Fibroblast of gingiva (primary cell): ENCODE measurements around the gene SLC13A2.

Source experiments
- DNase-seq: peaks from one replicate; pipeline ENCODE4 v3.0.0-alpha.2; 2011; ENCODE audit warnings: low read depth

SLC13A2 gene

GRCh38 chr17:28536532-28537218 is 63.2 kb downstream of the SLC13A2 start:
- no peak for DNase-seq

GRCh38 chr17:28537219-28537610 is 63.8 kb downstream of the SLC13A2 start:
- DNase-seq: no peak

- no peak for DNase-seq
These were observed 65.0 kb downstream of the SLC13A2 start for GRCh38 chr17:28538296-28538895.

GRCh38 chr17:28540231-28540630 is 66.8 kb downstream of the SLC13A2 start:
- DNase-seq: no peak

- DNase-seq: no peak
These were observed 68.0 kb downstream of the SLC13A2 start for GRCh38 chr17:28541439-28541838.

GRCh38 chr17:28544402-28545140 is 71.1 kb downstream of the SLC13A2 start:
- no peak for DNase-seq

- no peak for DNase-seq
These were observed 71.7 kb downstream of the SLC13A2 start for GRCh38 chr17:28545141-28545503.

GRCh38 chr17:28545787-28546415 is 72.5 kb downstream of the SLC13A2 start:
- DNase-seq: no peak

GRCh38 chr17:28547096-28547622 is 73.7 kb downstream of the SLC13A2 start:
- DNase-seq: no peak
